ENCODE measurements around the gene ZYG11A.
"Not testable (repeated sequence)": the region's sequence is repeated elsewhere in the genome, so short reads cannot be mapped to it uniquely, and the experiment has no call there.

The ZYG11A gene

GRCh38 chr1:52842643-52843310, at the start of gene ZYG11A:
ZYG11A (plus strand) TSS chr1:52842760; CDS start chr1:52842884, 124 bp downstream.
- DNase-seq (ENCODE audit: low read depth), result peak; percentile 43

- DNase-seq (ENCODE audit: low read depth), result not testable (repeated sequence)
Observed at GRCh38 chr1:52793717-52794116, 48.8 kb upstream of the ZYG11A start.

- DNase-seq (ENCODE audit: low read depth), result no peak
Observed at GRCh38 chr1:52795464-52795863, 47.1 kb upstream of the ZYG11A start.

- DNase-seq (ENCODE audit: low read depth), result no peak
Observed at GRCh38 chr1:52798331-52798730, 44.2 kb upstream of the ZYG11A start.

DNA sequence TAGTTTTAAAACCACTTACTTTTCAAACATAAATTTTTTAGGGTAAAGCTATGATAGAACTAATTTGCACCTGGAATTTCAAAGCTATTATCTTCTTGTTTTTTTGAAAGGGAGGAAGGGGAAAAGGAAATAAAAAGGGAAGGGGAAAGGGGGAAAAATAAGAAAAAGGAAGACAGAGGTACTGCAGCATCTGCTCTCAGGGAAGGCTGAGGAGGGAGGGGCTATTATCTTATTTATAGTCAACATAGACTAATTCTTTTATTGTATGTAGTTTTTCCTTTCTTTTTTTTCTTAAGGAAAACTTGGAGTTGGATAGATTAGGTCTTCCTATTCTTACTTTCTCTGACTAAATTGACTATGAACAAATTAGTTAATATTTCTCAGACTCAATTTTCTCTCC, 41.5 kb upstream of the ZYG11A start:
- DNase-seq (ENCODE audit: low read depth), result no peak

DNA sequence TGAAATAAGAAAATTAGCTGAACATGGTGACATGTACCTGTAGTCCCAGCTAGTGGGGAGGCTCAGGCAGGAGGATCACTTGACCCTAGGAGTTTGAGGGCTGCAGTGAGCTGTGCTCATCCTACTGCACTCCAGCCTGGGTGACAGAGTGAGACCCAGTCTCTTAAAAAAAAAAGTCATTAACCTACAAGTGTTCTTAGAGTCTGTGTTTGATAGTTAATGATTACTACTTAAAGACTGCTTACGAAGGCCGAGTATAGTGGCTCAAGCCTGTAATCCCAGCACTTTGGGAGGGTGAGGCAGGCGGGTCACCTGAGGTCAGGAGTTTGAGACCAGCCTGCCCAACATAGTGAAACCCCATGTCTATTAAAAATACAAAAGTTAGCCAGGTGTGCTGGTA, 38.5 kb upstream of the ZYG11A start:
- not testable (repeated sequence) for DNase-seq (ENCODE audit: low read depth)

DNA sequence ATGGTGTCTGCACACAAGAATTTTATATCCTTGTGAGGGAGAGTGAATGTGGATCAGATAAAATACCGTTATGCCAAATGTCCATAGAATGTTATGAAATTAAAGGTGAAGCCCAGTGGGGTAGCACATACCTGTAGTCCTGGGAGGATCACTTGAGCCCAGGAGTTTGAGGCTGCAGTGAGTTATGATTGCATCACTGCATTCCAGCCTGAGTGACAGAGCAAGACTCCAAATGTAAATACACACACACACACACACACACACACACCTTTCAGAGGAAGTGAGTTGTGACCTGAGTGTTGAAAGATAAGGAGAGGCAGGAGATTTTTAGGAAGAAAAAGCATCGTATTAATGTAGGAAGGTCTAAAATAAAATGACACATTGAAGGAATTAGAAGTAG, 28.1 kb upstream of the ZYG11A start:
- no peak for DNase-seq (ENCODE audit: low read depth)

DNA sequence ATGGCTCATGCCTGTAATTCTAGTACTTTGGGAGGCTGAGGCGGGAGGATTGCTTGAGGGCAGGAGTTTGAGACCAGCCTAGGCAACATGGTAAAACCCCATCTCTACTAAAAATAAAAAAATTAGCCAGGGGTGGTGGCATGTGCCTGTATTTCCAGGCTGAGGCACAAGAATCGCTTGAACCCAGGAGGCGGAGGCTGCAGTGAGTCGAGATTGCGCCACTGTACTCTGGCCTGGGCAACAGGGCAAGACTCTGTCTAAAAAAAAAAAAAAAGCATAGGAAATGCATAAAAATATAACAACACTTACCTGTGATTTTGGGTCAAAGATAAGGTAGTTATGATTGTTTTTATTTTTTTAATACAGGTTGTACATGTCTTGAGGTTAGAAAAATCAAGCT, 21.7 kb upstream of the ZYG11A start:
- not testable (repeated sequence) for DNase-seq (ENCODE audit: low read depth)

GRCh38 chr1:52825868-52826267, 16.7 kb upstream of the ZYG11A start:
- no peak for DNase-seq (ENCODE audit: low read depth)

- no peak for DNase-seq (ENCODE audit: low read depth)
Observed at GRCh38 chr1:52834798-52835197, 7.8 kb upstream of the ZYG11A start.

DNA sequence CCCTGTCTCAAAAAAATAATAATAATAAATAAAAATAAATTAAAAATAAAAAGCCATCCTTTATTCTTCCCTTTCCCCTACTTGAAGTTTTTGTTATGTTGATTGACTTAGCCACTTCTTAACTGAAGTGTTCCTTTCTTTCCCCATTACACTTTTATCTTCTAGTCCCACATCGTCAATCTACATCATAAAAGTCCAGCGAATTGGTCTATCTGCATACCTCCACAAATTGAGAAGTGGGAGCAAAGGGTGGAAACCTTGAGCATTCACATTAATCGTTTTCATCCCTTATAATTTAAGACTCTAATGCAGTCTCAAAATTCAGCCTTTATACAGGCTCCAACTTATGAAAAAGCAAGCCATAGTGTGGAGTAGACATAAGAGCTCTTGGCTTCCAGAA, 6.5 kb upstream of the ZYG11A start:
- DNase-seq (ENCODE audit: low read depth), result no peak

- not testable (repeated sequence) for DNase-seq (ENCODE audit: low read depth)
Observed at GRCh38 chr1:52839175-52839574, 3.4 kb upstream of the ZYG11A start.

DNA sequence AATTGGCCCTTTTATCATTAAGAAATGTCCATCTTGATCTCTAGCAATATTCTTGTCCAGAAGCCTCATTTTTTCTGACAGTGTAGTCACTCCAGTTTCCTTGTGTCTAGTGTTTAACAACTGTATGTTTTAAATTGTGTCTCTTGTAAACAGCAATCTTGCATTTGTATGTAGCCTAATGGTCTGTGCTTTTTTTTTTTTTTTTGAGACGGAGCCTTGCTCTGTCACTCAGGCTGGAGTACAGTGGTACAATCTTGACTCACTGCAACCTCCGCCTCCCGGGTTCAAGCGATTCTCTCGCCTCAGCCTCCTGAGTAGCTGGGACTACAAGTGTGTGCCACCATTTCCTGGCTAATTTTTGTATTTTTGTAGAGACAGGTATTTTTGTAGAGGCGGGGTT, 2.6 kb downstream of the ZYG11A start:
- not testable (repeated sequence) for DNase-seq (ENCODE audit: low read depth)

DNA sequence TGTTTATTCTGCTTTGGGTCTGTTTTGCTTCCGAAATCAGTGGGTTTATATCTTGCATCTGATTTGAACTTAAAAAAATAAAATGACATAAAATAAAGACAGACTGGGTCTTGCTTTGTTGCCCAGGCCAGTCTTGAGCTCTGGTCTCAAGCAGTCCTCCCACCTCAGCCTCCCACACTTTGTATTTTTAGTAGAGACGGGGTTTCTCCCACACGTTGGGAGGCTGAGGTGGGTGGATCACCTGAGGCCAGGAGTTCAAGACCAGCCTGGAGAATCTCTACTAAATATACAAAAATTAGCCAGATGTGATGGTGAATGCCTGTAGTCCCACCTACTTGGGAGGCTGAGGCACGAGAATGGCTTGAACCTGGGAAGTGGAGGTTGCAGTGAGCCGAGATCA, 5.9 kb downstream of the ZYG11A start:
- no peak for DNase-seq (ENCODE audit: low read depth)

DNA sequence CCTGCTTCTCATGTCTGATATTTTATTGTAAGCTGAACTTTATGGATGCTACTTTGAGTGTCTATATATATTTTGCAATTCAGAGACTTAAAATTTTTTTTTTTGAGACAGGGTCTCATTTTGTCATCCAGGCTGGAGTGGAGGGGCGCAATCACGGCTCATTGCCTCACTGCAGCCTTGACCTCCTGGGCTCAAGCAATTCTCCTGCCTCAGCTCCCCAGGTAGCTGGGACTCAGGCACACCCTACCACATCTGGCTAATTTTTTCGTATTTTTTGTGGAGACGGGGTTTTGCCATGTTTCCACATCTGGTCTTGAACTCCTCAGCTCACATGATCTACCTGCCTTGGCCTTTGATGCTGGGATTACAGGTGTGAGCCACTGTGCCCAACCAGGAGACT, 8.4 kb downstream of the ZYG11A start:
- no peak for DNase-seq (ENCODE audit: low read depth)

DNA sequence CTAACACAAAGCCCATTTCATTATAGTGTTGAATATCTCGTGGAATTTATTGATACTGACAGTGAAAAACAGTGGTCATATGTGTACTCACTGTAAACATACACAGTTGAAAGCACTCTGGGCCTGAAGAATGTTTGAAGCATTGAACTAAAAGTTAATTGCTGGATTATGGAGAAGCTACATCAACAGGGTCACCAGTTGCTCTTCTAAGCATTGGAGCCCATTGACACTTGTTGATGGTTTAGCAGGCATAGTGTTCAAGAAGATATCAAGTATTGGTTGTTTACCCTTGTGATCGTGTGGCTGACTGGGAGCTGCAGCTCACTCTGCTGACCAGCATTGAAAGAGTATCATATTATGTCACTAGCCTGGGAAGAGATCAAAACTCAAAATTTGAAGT, 10.3 kb downstream of the ZYG11A start:
- no peak for DNase-seq (ENCODE audit: low read depth)

- no peak for DNase-seq (ENCODE audit: low read depth)
Observed at GRCh38 chr1:52855584-52855983, 13.0 kb downstream of the ZYG11A start.

GRCh38 chr1:52856026-52856425, 13.5 kb downstream of the ZYG11A start:
- DNase-seq (ENCODE audit: low read depth), result no peak

- DNase-seq (ENCODE audit: low read depth), result no peak
Observed at GRCh38 chr1:52857443-52857842, 14.9 kb downstream of the ZYG11A start.

DNA sequence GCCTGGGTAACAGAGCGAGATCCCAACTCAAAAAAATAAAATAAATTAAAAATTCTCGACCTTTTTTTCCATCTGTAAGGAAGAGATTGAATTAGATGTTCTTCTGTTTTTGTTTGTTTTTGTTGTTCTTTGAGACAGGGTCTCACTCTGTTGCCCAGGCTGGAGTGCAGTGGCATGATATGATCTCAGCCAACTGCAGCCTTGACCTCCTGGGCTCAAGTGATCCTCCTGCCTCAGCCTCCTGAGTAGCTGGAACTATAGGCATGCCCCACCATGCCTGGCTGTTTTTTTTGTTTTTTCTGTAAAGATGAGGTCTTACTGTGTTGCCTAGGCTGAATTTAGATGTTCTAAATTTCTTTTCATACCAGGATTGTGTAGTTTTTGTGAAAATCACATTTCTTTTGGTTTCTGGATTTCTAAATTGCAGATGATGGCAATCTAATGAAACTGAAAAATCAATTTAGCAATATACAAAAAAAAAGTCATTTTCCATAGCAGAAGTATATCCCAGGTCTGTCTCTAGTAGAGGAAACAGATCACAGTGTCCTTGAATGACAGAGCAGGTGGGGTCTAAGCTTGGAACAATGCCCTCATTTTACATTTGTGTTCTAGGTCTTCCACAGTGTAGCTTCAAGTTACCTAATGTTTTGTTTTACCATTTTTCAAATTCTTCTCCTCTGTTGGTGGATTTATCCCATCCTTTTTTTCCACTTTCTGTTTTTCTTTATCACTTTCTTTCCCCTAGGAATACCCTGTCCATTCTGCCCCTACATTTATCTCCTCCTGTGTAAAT, 20.3 kb downstream of the ZYG11A start:
- no peak for DNase-seq (ENCODE audit: low read depth)

- no peak for DNase-seq (ENCODE audit: low read depth)
Observed at GRCh38 chr1:52867087-52867863, 24.7 kb downstream of the ZYG11A start.

- not testable (repeated sequence) for DNase-seq (ENCODE audit: low read depth)
Observed at GRCh38 chr1:52869727-52870126, 27.2 kb downstream of the ZYG11A start.

DNA sequence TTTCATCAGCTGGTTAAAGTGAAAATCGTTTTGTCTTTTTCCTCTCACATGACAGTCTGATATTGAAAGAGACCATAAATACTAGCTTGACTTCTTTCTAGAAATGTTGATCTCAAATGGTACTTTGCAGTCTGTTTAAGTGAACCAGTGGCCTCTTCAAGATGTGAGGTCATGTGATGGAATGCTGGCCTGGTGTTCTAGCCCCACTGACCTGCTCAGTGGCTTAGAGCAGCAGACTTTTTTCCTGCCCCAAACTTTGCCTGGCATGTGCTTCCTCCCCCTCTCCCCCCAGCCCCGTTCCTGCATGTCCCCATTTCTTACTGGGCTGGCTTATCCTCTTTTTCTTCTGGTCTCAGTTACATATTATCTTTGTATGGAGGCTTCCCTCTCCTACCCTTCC, 34.3 kb downstream of the ZYG11A start:
- DNase-seq (ENCODE audit: low read depth), result no peak
